Gastrocnemius medialis (tissue), 4 donors: Measurements from ENCODE around the gene ALDH1A2. TPM values are rescaled to one million over a fixed set of nuclear protein-coding genes. Genes with fewer than 3 reads are reported as not detected.
"Not testable (repeated sequence)": the region's sequence is repeated elsewhere in the genome, so short reads cannot be mapped to it uniquely, and the experiment has no call there.

ENCODE experiments used
- ATAC-seq, 2 donors: fragments of 150-250 bp; one replicate each; pipeline ENCODE4 v1.9.1; 2016
- DNase-seq, 2 donors: peaks; one replicate each; pipeline ENCODE4 v3.0.0-alpha.2; 2019
- H3K27ac ChIP-seq, 4 donors: fragments of 200-600 bp; sonication (generic); 1 replicate in 1 of 4; 2 replicates in 3 of 4; pipeline ENCODE4 v1.5.1; 2016 to 2018; ENCODE audit warnings: mild to moderate bottlenecking in 2 of 4, moderate library complexity in 1 of 4
- H3K27me3 ChIP-seq, 3 donors: fragments of 200-600 bp; sonication (generic) in 2 of 3; 1 replicate in 1 of 3; 2 replicates in 2 of 3; pipeline versions ENCODE4 v1.5.1 to v1.6.0; 2016 to 2019; ENCODE audit warnings: mild to moderate bottlenecking in 1 of 3, moderate library complexity in 1 of 3
- H3K36me3 ChIP-seq, 2 donors: fragments of 200-600 bp; sonication (generic) in 1 of 2; one replicate each; pipeline ENCODE4 v1.5.1; 2017 to 2018
- H3K4me1 ChIP-seq, 2 donors: fragments of 200-600 bp; sonication (generic) in 1 of 2; one replicate each; pipeline ENCODE4 v1.5.1; 2016 to 2017; ENCODE audit warnings: mild to moderate bottlenecking in 2 of 2
- H3K4me3 ChIP-seq, 4 donors: fragments of 200-600 bp; sonication (generic) in 3 of 4; 1 replicate in 1 of 4; 2 replicates in 3 of 4; pipeline ENCODE4 v1.5.1; 2016 to 2019; ENCODE audit warnings: mild to moderate bottlenecking in 2 of 4
- H3K9me3 ChIP-seq, 3 donors: fragments of 200-600 bp; sonication (generic) in 2 of 3; 1 replicate in 1 of 3; 2 replicates in 2 of 3; pipeline ENCODE4 v1.5.1; 2016 to 2019
- CTCF ChIP-seq, 5 experiments: fragments of 450-650 bp in 3 of 5; fragments of 200-600 bp in 2 of 5; sonication (generic) in 2 of 5; IDR thresholded peaks in 4 of 5; conservative IDR thresholded peaks in 1 of 5; 1 replicate in 4 of 5; 2 replicates in 1 of 5; pipeline ENCODE4 v1.5.1; 2016 to 2019; ENCODE audit warnings: antibody characterized with exemption in 5 of 5, mild to moderate bottlenecking in 3 of 5, moderate library complexity in 3 of 5
- POLR2A ChIP-seq, 2 donors: fragments of 450-650 bp; IDR thresholded peaks; one replicate each; pipeline ENCODE4 v1.6.1; 2017; ENCODE audit warnings: antibody characterized with exemption in 2 of 2, mild to moderate bottlenecking in 2 of 2, moderate library complexity in 2 of 2
- in situ Hi-C, 4 donors: fragments of 200-750 bp; cut with MboI; loops; one replicate each; pipeline versions ENCODE4 v1.15.0 to v1.8.0; 2017; ENCODE audit warnings: low sequenced_read_pairs in 4 of 4
- intact Hi-C: fragments of 100-400 bp; cut with DNase I; formaldehyde crosslinking; loops from one replicate; pipeline ENCODE4 v1.15.1; 2023; ENCODE audit warnings: low total_unique reads
- total RNA-seq, 4 donors: library from RNA; depleted of rRNA; stranded (reverse); fragments of >200 nt; gene quantifications; one replicate each; pipeline versions ENCODE4 v1.1.0 to v1.2.3, GENCODE V29; 2016

Gene ALDH1A2
- total RNA-seq, 4 donors from 2014 or later: 3.5 to 26.7 (median 5.8) TPM

GRCh38 chr15:58002338-58003126 is 63.0 kb downstream of the ALDH1A2 start:
- no peak for TF ChIP-seq POLR2A (IDR thresholded peaks at IDR 0.05)
- Histone ChIP-seq H3K4me3 (no peak overlapping the region), H3K27ac (no peak overlapping the region), H3K27me3 (no peaks in the 10 kb centered on the region), H3K36me3 (no peaks in the 10 kb centered on the region), H3K4me1 (no peaks in the 10 kb centered on the region), H3K9me3 (no peaks in the 10 kb centered on the region)
- in situ Hi-C loops (no loop called here), intact Hi-C loops (no loop called here)
- ATAC-seq (no peak), DNase-seq (no peak)

DNA sequence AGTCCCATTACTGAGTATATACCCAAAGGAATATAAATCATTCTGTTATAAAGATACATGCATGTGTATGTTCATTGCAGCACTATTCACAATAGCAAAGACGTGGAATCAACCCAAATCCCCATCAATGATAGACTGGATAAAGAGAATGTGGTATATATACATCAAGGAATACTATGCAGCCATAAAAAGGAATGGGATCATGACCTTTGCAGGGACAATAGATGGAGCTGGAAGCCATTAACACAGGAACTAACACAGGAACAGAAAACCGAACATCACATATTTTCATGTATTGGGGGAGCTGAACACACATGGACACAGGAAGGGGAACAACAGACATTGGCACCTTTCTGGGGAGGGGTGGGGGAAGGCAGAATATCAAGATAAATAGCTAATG is 65.8 kb downstream of the ALDH1A2 start:
- DNase-seq, intact Hi-C loops, H3K27me3 ChIP-seq, ATAC-seq, H3K36me3 ChIP-seq, H3K27ac ChIP-seq, H3K4me3 ChIP-seq, in situ Hi-C loops, H3K4me1 ChIP-seq, H3K9me3 ChIP-seq: not testable (repeated sequence)

DNA sequence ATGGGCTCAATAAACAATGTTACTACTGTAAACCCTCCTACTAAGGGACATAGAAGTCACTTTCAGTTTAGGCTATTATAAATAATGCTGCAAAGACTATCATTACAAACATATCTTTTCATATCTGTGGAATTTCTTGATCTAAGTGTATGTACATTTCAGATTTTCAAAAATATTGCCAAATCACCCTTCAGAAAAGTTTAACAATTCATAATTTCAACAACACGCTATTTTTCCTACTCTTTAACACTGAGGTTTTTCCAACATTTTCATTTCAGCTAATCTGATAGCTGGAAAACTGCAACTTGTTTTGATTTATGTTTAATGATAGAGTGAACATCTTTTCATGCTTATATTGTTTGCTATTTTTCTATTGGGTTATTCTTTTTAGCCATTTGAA is 69.0 kb downstream of the ALDH1A2 start:
- Histone ChIP-seq H3K4me3 (no peak overlapping the region), H3K36me3 (no peaks in the 10 kb centered on the region), H3K27ac (no peak overlapping the region), H3K9me3 (no peaks in the 10 kb centered on the region), H3K27me3 (no peaks in the 10 kb centered on the region), H3K4me1 (no peaks in the 10 kb centered on the region)
- no peak for DNase-seq
- no peak for TF ChIP-seq CTCF (IDR thresholded peaks at IDR 0.05 in 4 of 5, conservative IDR thresholded peaks at IDR 0.05 in 1 of 5)
- no peak for ATAC-seq
- in situ Hi-C loops (no loop called here), intact Hi-C loops (no loop called here)

DNA sequence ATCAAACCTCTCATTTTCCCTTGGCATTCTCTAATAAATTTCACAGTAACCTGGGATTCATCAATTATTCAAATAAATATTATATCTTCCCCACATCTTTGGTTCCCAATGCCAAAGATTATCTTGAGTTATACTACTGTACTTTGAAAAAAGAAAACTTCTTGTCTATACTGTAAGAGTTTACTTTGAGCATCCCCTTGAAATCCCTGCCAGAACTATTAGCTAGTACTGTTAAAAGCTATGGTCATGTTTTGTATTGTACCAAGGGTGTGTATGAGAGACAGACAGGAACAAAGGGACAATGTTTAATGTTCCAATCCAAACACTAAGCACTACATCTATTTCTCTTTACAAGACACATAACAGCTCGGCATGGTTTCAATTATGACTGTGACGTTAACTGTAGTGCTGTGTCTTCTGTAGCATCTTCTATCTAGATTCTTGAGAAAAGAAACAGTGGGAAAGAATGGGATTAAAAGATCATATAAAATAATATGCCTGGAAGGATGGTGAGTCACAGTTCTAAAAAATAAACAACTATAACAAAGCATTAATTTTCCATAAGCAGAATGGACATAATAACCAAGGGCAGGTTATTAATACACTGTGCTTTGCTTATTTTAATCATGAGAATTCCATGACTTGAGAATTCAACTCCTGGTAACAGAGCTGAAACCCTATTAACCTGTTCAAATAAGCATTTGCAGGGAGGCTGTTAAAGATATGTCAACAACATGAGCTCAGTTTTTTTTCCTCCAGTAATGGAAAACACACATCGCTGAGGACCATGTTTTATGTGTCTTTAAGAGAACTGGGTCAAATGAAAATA is 71.1 kb downstream of the ALDH1A2 start:
- Histone ChIP-seq H3K9me3 (no peaks in the 10 kb centered on the region), H3K27me3 (no peaks in the 10 kb centered on the region), H3K27ac (no peak overlapping the region), H3K36me3 (no peaks in the 10 kb centered on the region), H3K4me1 (no peaks in the 10 kb centered on the region), H3K4me3 (no peak overlapping the region)
- TF ChIP-seq CTCF (IDR thresholded peaks at IDR 0.05 in 4 of 5, conservative IDR thresholded peaks at IDR 0.05 in 1 of 5) (no peak), POLR2A (IDR thresholded peaks at IDR 0.05) (no peak)
- ATAC-seq (no peak), DNase-seq (no peak)
- intact Hi-C loops (no loop called here), in situ Hi-C loops (no loop called here)

DNA sequence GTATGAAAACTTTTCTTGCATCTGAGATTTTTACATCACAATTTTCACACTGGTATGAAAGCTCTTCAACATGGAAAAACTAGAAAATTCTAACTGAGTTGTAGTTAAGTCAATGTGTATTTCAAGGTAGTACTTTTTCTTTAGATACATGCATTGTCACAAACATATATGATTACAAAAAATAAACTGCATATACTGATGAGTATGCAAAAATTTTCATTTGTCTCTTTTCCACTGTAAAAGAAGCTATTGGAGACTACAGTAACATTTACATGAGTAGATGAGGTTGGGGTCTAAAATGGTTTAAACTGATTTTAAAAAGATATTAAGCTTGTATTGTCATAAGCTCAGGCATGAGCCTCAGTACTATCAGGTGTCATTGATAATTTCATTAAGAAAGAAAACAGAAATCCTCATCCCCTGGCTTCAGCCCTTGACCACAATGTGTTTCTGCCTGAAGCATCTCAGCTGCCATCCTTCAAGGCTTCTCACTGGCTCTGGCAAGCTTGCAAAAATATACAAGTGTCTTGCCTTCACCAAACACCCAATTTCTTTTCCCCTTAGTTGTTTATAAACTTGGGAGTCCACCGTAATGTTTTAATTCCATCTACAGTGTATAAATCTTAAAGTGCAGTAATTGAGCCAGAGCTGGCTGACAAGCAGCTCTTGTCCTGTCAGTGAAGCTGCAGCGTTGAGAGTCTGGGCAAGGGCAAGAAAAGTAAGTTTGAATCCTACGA is 71.9 kb downstream of the ALDH1A2 start:
- Histone ChIP-seq H3K9me3 (no peaks in the 10 kb centered on the region), H3K27me3 (no peaks in the 10 kb centered on the region), H3K4me1 (no peaks in the 10 kb centered on the region), H3K27ac (no peak overlapping the region), H3K4me3 (no peak overlapping the region), H3K36me3 (no peaks in the 10 kb centered on the region)
- no peak for TF ChIP-seq POLR2A (IDR thresholded peaks at IDR 0.05)
- no peak for TF ChIP-seq CTCF (IDR thresholded peaks at IDR 0.05 in 4 of 5, conservative IDR thresholded peaks at IDR 0.05 in 1 of 5)
- DNase-seq: no peak
- in situ Hi-C loops (no loop called here), intact Hi-C loops (no loop called here)
- ATAC-seq: no peak
